ENCODE results near the gene CES5A.

DNA sequence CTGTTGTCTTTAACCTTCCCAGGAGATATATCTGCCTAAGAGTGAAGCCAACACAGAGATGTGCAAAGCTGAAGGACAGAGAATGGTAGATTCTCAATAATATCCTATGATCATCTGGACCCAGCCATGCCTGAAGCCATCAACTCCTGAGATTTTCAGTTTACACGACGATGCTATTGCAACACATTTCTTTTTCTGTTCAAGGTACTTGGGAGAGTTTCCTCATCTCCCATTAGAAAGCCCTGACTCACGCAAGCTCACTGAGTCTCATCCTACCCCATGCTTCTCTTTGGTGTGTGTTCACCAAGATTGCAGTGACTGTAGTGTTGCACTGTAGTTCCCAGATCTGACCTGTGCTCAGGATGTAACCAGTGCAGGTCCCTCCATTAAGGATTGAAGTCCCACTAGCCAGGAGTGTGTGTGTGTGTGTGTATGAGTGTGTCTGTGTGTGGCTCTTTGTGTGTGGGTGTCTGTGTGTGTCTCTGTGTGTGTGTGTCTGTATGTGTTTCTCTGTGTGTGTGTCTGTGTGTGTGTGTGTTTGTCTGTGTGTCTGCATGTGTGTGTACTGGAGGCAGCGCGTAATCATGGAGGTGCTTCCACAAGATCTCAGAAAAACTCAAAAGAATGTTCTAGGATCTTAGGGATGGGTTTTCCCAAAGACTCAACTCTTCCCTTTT, 57.8 kb downstream of the CES5A start:
- TF ChIP-seq CTCF (IDR thresholded peaks at IDR 0.05) (no peak), EZH2 (IDR thresholded peaks at IDR 0.05; ENCODE audit: borderline replicate concordance, insufficient read depth, low read depth, low read length, poor library complexity, severe bottlenecking) (no peak)

Measured in B cell (primary cell).